T-helper 2 cell treated with Interferon-gamma antibody and Interleukin-4, amounts not matched to agents 100 ng/mL and 5 ng/mL, for 36 hours (primary cell): ENCODE measurements around the gene CYRIA. TPM values are rescaled to one million over a fixed set of nuclear protein-coding genes. Genes with fewer than 3 reads are reported as not detected.

Experiments used
- intact Hi-C: fragments of 100-400 bp; cut with micrococcal nuclease; formaldehyde crosslinking; loops from one replicate; pipeline ENCODE4 v1.15.1; 2023
- total RNA-seq: library from RNA; stranded (reverse); gene quantifications from 2 replicates; pipeline ENCODE4 v1.2.3, GENCODE V29; 2022

Gene CYRIA
- total RNA-seq, 1 donor from 2014 or later, result 0.70 TPM

DNA sequence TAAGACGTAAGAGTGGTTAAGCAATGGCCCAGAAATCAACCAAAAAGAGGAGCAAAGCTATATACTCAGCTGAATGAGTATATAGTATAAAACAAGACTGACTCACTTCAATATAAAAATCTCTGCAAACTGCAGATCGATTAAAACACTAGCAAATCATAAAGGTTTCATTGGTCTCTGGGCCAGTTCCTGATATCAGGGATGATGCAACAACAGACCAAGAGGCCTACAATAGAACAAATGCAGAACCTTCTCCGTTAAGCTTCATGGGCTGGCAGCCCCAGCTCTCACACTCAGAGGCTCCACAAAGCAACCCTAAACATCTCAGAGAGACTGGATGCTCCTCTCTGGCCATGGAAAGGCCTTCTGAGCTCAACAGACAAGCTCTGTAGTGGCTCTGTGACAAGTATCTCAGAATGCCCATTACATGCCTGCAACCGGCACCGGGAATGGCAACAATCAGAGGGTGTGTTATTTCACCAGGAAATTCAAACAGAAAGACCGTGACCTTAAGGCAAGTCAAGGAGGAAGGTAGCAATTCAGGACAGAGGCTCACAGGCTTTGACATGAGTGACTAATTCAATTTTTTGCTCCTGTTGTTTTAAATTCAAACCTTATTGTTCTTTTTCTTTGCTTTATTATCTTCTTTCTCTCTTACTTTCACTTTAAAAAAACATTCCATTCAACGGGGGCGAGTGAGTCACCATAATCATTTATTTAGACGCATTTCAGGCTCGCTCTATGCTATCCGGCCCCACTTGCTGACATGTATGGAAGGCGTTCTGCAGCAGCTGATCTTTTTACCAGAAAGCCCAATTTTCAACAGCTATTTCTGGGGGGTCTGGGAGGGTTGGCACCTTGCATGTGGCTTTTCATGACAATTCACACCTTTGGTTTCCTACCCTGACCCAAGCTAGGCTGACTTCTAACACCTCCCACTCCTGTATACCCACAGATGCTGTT, 15.1 kb downstream of the CYRIA start:
- intact Hi-C loops, result no loop called here

DNA sequence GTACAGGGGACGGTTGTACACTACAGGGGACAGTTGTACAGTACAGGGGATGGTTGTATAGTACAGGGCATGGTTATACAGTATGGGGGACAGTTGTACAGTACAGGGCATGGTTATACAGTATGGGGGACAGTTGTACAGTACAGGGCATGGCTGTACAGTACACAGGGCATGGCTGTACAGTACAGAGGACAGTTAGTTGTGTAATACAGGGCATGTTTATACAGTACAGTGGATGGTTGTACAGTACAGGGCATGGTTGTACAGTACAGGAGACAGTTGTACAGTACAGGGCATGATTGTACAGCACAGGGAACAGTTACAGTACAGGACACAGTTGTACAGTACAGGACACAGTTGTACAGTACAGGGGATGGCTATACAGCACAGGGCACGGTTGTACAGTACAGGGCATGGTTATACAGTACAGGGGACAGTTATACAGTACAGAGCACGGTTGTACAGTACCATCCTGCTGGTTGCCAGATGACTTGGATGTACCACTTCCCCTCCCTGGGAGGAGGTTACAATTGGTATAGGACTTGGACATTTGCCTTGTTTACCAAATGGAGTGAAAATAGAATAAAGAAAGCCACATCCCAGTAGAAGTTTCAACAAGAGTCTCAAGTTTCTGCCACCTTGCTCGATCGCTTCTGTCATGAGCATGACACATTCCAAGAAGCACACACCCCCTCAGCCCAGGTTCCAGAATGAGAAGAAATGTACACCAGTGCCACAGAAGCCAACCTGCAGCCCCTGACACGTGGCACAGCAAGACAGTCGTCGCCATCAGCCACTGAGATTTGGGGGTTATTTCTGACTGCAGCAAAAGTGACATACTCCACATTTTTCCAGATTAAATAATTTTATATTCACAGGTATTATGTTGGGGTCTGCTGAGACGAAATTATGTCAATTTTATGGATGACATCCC, 16.0 kb downstream of the CYRIA start:
- intact Hi-C loops, result no loop called here

DNA sequence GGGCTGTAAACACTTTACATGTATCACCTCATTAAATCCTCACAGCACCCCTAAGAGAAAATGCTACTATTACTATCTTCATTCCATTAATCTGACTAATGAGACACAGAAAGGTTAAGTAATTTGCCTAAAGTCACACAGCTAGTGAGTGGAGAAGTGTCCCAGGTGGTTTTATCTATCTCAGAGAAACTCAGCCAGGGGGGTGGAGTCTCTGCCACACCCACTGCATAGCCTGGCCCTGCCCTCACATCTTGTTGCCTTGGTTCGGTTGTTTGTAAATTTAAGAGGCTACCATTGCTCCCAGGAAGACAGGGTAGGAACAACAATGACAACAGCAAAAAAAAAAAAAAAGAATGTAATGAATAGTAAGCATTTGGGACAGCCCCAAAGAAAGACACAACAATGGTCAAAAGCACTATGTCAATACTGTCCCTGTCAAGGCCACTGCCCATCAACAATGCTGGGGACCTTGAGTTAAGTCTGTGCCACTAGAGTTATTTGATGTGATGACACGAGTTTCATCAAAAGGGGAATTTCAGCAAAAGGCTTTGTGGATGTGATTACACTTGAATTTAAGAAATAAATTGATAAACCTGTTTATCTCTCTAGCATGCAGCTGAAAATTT, 17.5 kb downstream of the CYRIA start:
- intact Hi-C loops, result no loop called here

DNA sequence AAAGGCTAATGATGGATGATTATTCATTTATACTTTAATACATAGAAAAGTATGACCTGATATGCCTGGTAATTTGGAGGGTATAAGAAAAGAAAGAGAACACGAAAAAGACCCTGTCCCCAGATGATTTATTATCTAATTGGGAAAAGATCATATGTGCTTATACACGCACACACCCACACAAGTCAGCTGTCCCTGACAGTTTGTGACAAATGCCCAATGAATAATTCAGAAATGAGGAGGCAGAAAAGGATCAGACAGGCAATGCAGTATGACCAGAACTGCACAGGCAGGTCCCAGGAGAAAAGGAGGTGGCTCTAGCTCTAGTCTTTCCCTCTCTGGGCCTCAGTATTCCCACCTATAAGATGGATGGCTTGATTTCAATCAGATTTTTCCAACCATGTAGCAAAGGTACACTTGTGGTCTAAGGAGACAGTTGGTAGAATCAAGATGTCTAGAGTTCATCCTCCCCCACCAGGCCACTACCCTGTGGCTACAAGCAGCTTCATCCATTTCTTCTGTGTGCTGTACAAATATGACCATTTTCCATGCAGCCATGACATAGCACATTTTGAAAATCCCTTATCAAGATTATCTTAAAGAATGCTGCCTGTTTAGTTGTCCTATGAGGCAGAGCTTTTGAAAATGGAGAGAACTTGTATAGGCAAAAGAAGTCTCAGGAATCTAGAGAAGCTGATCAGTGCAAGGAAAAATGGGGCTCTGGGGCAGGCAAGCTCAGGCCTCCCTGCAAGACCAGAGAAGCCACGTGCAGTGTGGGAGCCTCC, 19.7 kb downstream of the CYRIA start:
- intact Hi-C loops, result no loop called here

DNA sequence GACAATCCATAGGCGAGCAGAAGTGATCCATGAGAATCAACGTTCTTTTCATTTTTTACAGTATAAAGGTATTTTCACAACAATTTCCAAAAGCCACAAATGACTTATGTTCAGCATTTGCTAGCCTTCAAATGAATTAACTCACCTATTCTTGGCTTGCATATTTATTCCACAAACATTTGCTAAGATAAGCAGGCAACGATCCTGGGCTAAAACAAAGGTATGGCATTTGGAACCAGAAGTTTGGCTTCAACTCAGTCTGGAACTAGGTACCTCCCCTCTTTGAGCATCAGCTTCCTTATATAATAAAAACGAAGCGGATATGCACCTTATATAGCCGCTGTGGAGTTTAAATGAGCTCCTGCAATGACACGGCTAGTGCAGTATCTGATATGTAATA, 20.5 kb downstream of the CYRIA start:
- intact Hi-C loops, result no loop called here

DNA sequence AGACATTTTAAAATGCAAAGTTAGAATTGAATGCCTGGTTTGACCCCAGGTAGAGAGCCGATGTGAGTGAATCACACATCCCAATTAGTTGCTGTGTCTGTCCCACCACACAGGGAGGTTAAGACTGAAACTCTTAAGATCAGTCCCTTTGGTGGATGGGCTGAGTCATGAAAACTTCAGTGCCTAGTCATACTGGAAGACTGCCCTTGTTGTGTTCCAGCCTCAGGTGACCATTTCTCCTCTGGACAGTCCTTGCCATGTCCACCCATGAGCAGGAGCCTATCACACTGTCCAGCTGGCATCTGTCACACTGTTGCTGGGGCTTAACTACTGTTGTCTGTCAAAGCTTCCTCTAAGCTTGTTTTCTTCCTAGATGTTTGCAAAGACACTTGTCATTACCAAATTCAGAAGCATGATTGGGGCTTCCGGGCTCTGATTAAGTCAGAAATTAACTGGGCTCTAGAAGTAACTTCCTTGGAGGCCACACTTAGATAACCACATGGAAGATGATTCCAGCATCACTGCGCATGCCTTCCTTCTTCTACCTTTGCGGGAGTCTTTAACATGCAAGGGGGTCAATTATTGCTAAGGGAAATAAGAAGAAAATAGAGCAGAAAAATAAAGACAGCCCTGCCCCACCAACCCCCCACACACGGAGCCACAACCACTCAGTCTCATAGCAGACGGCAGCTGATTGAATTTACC, 21.3 kb downstream of the CYRIA start:
- intact Hi-C loops, result no loop called here

DNA sequence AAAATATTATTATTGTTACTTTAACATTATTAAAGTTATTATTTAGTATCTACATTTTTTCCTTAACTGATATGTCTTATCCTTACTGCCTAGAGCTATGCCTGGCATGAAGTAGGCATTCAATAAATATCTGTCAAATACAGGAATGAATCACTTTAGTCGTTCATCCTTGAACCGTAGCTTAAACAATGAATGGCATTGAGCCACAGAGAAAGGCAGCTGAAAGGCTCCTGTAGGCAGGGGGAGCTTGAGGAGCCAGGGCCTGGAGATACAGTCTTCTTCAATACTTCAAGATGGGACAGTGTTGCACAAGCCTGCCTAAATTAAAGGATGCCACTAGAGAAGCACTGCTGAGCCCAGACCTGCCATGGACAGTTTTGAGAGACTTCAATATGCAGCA, 22.5 kb downstream of the CYRIA start:
- intact Hi-C loops, result no loop called here

DNA sequence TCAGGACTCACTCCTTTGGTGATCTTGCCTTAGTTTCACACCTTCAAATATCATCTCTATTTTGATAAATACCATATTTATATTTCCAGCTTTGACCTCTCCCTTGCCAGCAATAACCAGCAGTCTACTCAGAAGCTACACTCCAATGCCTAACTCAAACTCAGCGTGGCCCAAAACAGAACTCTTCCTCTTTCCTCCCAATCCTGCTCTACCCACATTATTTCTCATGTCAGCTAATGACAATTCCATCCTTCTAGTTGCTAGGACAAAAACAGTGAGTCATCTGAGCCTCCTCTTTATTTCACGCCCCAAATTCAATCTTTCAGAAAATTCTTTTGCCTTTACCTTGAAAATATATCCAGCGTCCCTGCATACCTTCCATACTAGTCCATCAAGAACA, 23.5 kb downstream of the CYRIA start:
- intact Hi-C loops, result no loop called here

DNA sequence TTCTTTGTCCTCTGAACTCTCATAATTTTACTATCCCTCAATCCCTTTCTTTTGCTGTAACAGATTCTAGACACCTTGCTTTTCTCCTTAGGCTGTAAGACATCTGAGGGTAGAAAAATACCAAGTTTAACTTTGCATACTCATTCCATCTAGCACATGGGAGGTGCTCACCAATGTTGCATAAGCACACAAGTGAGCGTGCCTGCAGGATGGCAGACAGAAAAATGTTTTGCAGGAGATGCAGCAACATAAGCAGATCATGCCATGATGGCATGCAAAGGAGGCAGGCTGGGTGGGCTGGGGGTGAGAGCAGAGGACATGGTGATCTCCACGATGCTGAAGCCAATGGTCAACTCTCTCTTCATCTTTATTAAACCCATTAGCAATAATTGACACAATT, 24.1 kb downstream of the CYRIA start:
- intact Hi-C loops, result no loop called here

DNA sequence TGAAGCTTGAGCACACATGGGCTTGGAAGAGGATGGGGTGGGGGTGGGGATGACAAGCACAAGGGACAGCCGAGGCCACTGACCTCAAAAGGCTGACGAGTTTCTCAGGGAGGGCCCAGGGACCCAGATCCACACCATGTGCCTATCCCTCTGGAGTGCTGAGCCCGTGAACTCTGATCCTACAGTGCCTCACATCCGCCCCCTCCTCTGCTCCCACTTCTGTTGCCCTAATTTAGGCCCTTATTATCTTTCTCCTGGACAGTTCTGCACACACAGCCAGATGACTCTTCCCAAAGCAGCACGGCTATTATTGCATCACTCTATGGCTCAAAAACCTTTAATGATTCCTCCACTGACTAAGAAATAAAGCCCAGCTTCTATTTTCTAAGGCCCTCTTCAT, 24.8 kb downstream of the CYRIA start:
- intact Hi-C loops, result no loop called here

DNA sequence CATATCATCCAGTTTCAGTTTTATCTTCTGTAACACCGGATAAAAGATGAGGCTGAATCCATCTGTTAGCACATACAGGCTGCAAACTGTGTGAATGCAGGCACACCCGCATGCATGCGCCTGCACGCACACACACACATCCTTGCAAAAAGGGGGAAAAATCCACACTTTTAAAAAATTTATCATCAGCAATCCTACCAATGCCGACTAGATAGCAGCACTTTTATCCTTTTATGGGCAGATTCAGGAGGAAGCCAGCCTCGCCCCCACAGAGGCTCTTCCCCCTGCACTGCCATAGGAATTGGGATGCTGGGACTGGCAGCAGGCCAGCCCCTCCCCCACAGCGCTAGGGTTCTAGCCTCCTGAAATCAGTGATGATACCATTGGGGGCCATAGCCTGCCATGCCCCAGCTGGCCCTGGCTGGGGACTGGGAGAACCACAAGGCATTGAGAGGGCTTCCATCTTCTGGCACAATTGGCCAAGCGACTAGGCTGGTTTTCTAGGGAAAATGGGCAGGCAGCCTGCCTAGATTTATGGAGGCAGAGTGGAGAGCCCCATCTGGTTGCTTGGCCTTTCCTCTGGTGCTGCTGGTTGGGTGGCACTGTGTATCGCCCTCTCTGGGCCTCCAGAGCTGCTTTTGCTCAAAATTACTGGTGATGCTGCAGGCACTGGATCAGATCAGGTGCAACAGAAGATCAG, 25.5 kb downstream of the CYRIA start:
- intact Hi-C loops, result no loop called here

DNA sequence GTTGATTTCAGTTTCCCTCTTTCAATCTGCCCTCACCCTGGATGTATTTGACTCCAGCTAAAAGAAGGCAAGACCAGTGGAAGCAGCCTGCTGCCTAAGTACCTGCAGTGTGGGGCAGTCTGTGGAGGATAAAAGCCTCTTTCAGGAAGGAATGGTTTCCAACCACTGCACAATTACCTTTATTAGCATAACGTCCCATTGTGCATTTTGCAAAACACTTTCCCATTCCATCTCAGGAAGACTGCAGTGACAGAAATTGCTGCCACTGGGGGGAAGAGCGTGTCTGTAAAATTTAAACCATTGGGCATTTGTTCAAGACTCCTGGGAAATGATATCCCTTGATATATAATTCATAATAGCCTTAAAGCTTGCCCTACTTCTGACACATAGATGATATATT, 26.2 kb downstream of the CYRIA start:
- intact Hi-C loops, result no loop called here

DNA sequence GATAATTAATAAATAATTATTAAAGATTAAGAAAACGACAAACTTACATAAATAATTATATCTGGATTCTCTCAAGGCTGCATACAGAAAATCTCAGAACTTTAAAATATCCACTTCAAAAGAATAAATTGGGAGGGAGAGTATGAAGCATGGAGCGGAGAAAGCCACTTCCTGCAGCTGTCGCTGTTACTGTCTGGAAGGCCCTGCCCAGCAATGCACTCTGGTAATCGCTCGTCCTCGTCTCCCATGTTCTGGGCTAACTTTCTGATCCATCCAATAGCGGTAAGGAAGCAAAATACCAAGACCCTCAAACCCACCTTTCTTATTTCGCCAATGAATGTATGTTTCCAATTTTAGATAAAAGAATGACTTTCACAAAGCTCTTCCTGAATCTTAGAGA, 26.7 kb downstream of the CYRIA start:
- intact Hi-C loops, result no loop called here

DNA sequence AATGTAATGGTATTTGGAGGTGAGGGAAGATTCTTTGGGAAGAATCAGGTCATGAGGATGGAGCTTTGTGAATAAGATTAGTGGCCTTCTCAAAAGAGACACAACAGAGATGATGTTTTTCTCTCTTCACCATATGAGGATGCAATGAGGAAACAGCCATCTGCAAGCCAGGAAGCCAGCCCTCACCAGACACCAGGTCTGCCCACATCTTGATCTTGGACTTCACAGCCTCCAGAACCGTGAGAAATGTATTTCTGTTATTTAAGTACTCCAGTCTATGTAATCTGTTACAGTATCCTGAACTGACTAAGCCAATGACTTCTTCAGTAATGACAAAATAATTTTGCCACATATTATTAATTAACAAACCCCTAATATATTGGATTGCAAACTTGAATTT, 28.3 kb downstream of the CYRIA start:
- intact Hi-C loops, result no loop called here

DNA sequence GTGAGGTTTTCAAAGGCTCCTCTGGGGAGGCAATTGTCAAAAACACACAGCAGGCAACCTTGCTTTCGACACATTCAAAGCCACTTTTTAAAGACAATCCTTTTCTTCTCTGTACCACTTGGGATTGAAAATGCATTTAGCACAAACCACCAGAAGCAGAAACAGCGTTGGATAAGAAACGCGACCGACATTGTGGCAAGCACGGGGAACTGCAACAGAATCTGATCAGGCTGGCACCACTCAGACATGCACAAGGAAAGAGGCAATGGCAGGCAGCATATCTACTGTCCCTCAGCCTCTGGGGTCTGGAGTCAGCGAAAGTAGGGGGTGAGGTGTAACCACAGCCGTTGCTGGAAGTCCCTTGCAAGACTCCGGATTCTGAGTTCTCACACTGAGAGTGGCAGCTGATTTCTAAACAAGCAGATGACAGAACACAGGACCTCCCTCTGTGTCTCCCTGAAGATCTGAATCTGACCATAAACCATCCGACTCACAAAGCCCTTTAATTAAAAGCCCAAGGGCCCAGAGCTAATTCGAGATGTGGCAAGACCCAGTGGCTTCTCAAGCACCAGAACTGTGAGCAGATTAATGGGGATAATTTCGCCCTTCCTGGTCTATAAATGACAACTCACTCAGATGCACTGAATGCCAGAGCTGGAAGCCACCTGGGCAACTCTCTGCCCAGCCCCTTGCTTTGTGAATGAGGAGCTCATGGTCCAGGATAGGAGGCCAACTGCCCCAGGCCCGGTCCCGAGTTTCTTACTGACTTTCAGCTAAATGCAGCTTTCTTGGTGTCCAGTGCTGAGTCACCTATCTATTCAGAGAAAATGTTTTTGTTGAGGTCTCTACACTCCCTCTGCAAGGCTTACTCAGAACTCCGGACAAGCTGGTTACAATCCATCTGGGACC, 29.6 kb downstream of the CYRIA start:
- intact Hi-C loops, result no loop called here

DNA sequence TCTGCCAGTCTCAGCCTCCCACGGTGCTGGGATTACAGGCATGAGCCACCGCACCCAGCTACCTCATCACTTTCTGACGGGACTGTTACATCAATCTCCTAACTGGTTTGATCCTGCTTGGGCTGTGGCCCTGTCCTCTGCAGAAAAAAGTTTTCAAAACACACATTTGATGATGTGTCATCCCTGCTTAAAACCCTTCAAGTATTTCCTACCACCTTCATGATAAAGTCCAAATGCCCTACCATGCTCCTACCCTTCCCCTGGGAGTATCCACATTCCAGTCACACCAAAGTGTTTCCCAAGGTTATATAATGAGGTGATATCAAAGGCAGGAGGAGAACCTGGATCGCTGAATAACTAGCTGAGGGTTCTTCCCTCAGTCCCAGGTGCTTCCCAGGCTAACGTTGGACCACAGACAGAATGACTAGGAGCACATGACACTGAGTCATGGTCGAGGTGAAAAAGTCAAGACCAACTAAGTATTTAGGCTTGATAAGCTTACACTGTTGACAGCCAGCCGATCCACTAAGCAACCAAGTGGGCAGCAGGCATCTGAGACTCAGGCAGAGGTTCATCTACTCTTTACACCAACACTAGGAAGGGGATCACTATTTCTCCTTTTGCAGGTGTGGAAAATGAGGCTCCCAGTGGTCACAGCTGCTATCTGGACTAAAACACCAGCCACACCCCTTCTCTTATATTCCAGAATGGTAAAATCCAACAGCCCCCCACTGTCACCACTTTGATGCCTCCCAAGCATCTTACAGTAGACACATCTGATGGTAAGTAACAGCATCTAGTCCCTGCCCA, 31.8 kb downstream of the CYRIA start:
- intact Hi-C loops, result no loop called here

DNA sequence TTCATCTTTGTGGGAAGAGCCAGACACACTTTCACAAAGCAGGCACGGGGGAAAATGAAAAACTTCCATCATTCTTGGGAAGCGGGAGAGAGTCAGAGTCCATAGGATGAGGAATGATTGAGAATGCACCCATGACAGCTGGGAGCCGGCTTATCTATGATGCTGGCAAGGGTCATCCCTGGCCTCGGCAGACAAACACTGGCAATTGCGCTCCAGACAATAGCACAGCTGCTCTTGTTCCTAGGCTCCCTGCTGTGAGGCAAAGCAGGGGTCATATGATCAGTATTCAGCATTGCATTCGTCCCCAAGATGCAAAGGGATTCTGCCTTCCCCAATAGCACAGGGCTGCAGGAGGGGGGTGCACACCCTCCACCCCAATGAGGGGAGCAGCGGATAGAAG, 33.0 kb downstream of the CYRIA start:
- intact Hi-C loops, result no loop called here

DNA sequence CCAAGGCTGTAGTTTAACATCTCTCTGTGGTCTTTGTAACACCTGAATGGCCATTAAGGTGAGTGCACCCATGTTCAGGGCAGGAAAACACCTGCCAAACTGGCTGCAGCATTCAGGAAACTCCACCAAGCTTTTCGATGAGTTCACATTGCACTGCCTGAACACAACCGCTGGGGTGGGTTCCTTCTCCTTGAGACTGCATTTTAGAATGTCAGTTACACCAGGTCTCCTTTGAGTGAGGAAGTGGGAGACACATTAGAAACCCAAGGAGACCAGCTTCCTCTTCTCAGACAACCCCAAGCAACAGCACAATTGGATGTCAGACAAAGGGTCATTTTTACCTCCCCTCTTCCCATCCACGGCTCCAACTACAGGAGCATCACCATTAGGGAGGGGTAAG, 35.2 kb downstream of the CYRIA start:
- intact Hi-C loops, result no loop called here
